ENCODE data around the gene DNAJC7. TPM values are rescaled to one million over a fixed set of nuclear protein-coding genes. Genes with fewer than 3 reads are reported as not detected.

Gene DNAJC7
- total and polyA plus RNA-seq, 2 experiments from 2014 or later = 66.6 to 83.8 TPM

GRCh38 chr17:42059815-42060214 lies 42.6 kb upstream of the DNAJC7 start:
- Histone ChIP-seq H3K4me1 (ENCODE audit: low read depth) (peaks cover 4% of the 10 kb centered on the region), H3K36me3 (no peaks in the 10 kb centered on the region), H3K4me3 (no peak overlapping the region), H3K27ac (no peak overlapping the region), H3K9me3 (ENCODE audit: low read depth) (no peaks in the 10 kb centered on the region), H3K27me3 (no peaks in the 10 kb centered on the region)
- DNase-seq (ENCODE audit: low read depth in 1 of 2, low spot score in 1 of 2) = no peak
- TF ChIP-seq, protein P1, sequence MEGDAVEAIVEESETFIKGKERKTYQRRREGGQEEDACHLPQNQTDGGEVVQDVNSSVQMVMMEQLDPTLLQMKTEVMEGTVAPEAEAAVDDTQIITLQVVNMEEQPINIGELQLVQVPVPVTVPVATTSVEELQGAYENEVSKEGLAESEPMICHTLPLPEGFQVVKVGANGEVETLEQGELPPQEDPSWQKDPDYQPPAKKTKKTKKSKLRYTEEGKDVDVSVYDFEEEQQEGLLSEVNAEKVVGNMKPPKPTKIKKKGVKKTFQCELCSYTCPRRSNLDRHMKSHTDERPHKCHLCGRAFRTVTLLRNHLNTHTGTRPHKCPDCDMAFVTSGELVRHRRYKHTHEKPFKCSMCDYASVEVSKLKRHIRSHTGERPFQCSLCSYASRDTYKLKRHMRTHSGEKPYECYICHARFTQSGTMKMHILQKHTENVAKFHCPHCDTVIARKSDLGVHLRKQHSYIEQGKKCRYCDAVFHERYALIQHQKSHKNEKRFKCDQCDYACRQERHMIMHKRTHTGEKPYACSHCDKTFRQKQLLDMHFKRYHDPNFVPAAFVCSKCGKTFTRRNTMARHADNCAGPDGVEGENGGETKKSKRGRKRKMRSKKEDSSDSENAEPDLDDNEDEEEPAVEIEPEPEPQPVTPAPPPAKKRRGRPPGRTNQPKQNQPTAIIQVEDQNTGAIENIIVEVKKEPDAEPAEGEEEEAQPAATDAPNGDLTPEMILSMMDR (IDR thresholded peaks at IDR 0.05; ENCODE audit: low read depth, low read length) = no peak

DNA sequence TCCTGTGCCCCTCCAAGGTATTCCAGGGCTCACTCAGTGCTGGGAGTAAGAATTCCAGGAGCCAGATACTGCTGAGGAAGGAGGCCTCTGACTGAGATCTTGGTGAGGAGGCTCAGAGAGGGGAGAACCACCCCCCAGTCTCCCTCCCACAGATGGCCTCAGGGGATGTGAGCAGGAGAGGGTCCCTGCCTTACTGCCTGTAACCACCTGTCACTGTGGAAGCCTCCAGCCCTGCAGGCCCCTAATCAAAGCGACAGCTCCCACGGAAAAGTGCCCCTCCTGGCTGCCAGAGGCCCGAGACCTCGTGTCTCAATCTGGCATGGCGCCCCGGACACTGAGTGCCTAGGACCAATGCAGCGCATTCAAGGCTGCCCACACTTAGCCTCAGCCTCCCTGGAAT lies 40.8 kb upstream of the DNAJC7 start:
- Histone ChIP-seq H3K36me3 (no peaks in the 10 kb centered on the region), H3K27me3 (no peaks in the 10 kb centered on the region), H3K9me3 (ENCODE audit: low read depth) (no peaks in the 10 kb centered on the region), H3K4me3 (no peak overlapping the region), H3K27ac (no peak overlapping the region), H3K4me1 (ENCODE audit: low read depth) (peaks cover 7% of the 10 kb centered on the region)
- DNase-seq (ENCODE audit: low read depth in 1 of 2, low spot score in 1 of 2) = no peak
- TF ChIP-seq, protein P1 (IDR thresholded peaks at IDR 0.05; ENCODE audit: low read depth, low read length) = no peak

GRCh38 chr17:42056635-42057034 lies 39.4 kb upstream of the DNAJC7 start:
- no peaks in the 10 kb centered on the region for H3K36me3 ChIP-seq
- H3K27me3 ChIP-seq = no peaks in the 10 kb centered on the region
- no peak overlapping the region for H3K27ac ChIP-seq
- TF ChIP-seq, protein P1 (IDR thresholded peaks at IDR 0.05; ENCODE audit: low read depth, low read length) = no peak
- H3K4me3 ChIP-seq = no peak overlapping the region
- H3K9me3 ChIP-seq (ENCODE audit: low read depth) = no peaks in the 10 kb centered on the region
- peaks cover 7% of the 10 kb centered on the region for H3K4me1 ChIP-seq (ENCODE audit: low read depth)
- DNase-seq (ENCODE audit: low read depth in 1 of 2, low spot score in 1 of 2) = no peak

- Histone ChIP-seq H3K4me3 (no peak overlapping the region), H3K4me1 (ENCODE audit: low read depth) (peaks cover 7% of the 10 kb centered on the region), H3K9me3 (ENCODE audit: low read depth) (no peaks in the 10 kb centered on the region), H3K36me3 (no peaks in the 10 kb centered on the region), H3K27ac (no peak overlapping the region), H3K27me3 (no peaks in the 10 kb centered on the region)
- DNase-seq (ENCODE audit: low read depth in 1 of 2, low spot score in 1 of 2) = no peak
- TF ChIP-seq, protein P1 (IDR thresholded peaks at IDR 0.05; ENCODE audit: low read depth, low read length) = no peak
These were observed 38.3 kb upstream of the DNAJC7 start for GRCh38 chr17:42055496-42055895.

GRCh38 chr17:42055027-42055426 lies 37.8 kb upstream of the DNAJC7 start:
- Histone ChIP-seq H3K4me1 (ENCODE audit: low read depth) (peaks cover 7% of the 10 kb centered on the region), H3K4me3 (no peak overlapping the region), H3K36me3 (no peaks in the 10 kb centered on the region), H3K27me3 (no peaks in the 10 kb centered on the region), H3K27ac (no peak overlapping the region), H3K9me3 (ENCODE audit: low read depth) (no peaks in the 10 kb centered on the region)
- DNase-seq (ENCODE audit: low read depth in 1 of 2, low spot score in 1 of 2) = no peak
- TF ChIP-seq, protein P1 (IDR thresholded peaks at IDR 0.05; ENCODE audit: low read depth, low read length) = no peak
